Stimulated activated memory B cell treated with anti-CD40 and anti-IgM and Interleukin-4, amounts not matched to agents 10 μg/mL and 1 μg/mL and 100 μg/mL, for 72 hours (primary cell): Measurements from ENCODE around the gene NLGN2.
A peak's percentile ranks its signal among the peaks of the same experiment; 100 is the strongest.

Experiments used
- ATAC-seq: fragments of 150-1000 bp; cut with Tn5 transposase; 2 replicates; pipeline ENCODE4 v1.10.0; 2021
- H3K27ac Mint-ChIP-seq: one replicate; pipeline ENCODE4 v1.8.0; 2022; ENCODE audit warnings: mild to moderate bottlenecking, mixed read lengths
- H3K27me3 Mint-ChIP-seq: one replicate; pipeline ENCODE4 v1.8.0; 2022; ENCODE audit warnings: mixed read lengths
- H3K36me3 Mint-ChIP-seq: one replicate; pipeline ENCODE4 v1.8.0; 2022; ENCODE audit warnings: mixed read lengths
- H3K4me1 Mint-ChIP-seq: one replicate; pipeline ENCODE4 v1.8.0; 2022; ENCODE audit warnings: mixed read lengths
- H3K4me3 Mint-ChIP-seq: one replicate; pipeline ENCODE4 v1.8.0; 2022; ENCODE audit warnings: mild to moderate bottlenecking, moderate library complexity, mixed read lengths
- H3K9me3 Mint-ChIP-seq: one replicate; pipeline ENCODE4 v1.8.0; 2022; ENCODE audit warnings: mixed read lengths

NLGN2 gene

DNA sequence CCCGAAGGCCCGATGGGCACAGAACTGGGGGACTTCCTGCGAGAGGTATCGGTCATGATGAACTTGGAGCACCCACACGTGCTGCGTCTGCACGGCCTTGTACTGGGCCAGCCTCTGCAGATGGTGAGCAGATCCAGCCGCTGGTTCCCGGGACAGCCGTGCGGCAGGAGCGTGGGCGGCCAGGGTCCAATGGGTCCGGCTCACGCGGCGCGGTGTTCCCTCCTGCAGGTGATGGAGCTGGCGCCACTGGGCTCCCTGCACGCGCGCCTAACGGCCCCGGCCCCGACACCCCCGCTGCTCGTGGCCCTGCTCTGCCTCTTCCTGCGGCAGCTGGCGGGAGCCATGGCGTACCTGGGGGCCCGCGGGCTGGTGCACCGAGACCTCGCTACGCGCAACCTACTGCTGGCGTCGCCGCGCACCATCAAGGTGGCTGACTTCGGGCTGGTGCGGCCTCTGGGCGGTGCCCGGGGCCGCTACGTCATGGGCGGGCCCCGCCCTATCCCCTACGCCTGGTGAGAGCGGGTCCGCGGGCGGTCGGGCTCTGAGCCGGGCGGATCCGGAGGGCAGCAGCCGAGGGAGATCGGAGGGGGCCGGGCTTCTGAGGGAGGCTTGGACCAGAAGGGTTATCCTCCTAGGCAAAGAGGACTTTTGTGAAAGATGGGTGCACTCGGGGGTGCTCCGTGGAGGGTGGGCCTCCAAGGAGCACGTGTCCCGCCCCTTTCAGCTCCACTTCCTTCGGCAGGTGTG is 23.7 kb upstream of the NLGN2 start:
- ATAC-seq = peak; percentile 97
- H3K27me3 Mint-ChIP-seq = peaks cover 42% of the 10 kb centered on the region
- peak overlapping the region; percentile 79 for H3K4me3 Mint-ChIP-seq
- H3K4me1 Mint-ChIP-seq = peaks cover 12% of the 10 kb centered on the region
- peaks cover 6% of the 10 kb centered on the region for H3K36me3 Mint-ChIP-seq
- H3K9me3 Mint-ChIP-seq = peaks cover 7% of the 10 kb centered on the region
- H3K27ac Mint-ChIP-seq = peak overlapping the region; percentile 65

DNA sequence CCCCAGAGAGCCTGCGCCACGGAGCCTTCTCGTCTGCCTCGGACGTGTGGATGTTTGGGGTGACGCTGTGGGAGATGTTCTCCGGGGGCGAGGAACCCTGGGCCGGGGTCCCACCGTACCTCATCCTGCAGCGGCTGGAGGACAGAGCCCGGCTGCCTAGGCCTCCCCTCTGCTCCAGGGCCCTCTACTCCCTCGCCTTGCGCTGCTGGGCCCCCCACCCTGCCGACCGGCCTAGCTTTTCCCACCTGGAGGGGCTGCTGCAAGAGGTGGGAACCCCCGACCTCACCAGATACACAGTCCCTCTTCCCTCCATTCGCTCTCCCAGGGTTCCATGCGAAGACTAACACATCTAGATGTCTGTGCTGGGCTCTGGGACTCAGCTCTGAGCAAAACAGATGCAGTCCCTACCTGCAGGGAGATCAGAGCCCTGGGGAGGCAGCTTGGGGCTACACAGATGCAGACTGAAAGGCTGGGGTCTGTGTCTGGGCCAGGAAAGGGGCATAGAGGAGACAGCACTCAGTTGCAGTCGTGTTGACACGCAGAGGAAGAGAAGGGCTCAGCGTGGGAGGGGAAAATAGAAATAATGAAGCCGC is 23.1 kb upstream of the NLGN2 start:
- Mint-ChIP-seq H3K36me3 (peaks cover 3% of the 10 kb centered on the region), H3K27me3 (peaks cover 36% of the 10 kb centered on the region), H3K9me3 (peaks cover under 1% of the 10 kb centered on the region), H3K27ac (peak overlapping the region; percentile 65), H3K4me3 (peak overlapping the region; percentile 79), H3K4me1 (peaks cover 12% of the 10 kb centered on the region)
- ATAC-seq = no peak

DNA sequence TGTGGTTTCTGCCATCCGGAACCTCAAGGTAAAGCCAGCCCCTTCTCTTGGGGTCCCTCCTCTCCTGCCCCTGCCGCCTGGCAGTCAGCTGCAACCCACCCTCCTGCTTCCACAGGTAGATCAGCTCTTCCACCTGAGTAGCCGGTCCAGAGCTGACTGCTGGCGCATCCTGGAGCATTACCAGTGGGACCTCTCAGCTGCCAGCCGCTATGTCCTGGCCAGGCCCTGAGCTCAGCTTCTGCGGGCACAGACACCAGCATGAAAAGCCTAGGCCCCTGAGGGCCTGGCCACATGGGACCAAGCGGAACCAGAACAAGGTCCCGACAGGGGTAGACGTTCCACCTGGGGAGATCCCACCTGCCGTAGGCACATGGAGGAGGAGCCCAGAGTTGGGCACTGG is 18.8 kb upstream of the NLGN2 start:
- H3K27me3 Mint-ChIP-seq = no peaks in the 10 kb centered on the region
- no peak overlapping the region for H3K4me3 Mint-ChIP-seq
- H3K4me1 Mint-ChIP-seq = peaks cover 21% of the 10 kb centered on the region
- no peak for ATAC-seq
- H3K36me3 Mint-ChIP-seq = peaks cover 10% of the 10 kb centered on the region
- no peaks in the 10 kb centered on the region for H3K9me3 Mint-ChIP-seq
- no peak overlapping the region for H3K27ac Mint-ChIP-seq

DNA sequence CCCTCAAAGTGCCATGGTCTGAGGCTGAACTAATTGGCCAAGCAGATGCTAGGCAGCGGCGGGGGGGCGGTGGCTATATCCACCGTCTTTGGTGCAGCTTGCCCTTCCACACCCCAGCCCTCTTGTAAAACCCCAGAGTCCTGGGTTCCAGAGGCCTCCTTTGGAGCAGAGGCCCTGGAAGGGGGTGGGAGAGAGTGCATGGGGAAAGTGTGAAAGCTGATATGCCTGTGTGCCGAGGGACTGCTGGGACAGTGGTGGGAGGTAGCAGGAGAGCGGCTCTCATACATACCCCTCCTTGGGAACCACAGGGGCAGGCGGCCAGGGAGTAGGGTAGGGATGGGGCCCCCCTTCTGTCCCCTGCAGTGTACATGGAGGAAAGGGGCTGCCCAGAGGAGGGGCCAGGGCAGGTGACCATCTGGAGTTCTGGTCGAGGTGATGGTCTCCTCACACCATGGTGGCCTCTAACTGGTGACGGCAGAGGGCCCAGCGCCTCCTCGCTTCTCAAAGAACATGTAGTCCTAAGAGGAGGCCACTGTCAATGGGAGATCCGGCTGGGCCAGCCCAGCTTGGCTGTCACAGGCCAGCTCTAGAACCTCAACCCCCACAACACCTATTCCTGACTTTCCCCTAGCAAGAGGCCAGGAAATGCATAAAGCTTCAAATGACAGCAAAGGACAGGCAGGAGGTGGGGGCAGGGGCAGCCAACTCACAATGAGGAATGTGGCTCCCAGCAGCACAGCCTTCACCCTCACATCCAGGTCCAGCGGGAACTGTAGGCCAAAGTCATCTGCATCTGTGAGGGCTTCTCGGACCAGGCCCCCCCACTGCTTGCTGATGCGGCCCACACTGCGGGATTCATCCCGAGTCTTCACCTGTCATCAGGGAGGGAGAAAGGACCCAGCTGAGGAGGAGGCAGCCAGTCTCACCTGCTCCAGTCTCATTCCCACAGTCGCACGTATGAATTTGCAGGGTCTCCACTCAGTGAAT is 17.4 kb upstream of the NLGN2 start:
- Mint-ChIP-seq H3K27ac (no peak overlapping the region), H3K9me3 (no peaks in the 10 kb centered on the region), H3K4me3 (no peak overlapping the region), H3K4me1 (peaks cover 19% of the 10 kb centered on the region), H3K36me3 (peaks cover 10% of the 10 kb centered on the region), H3K27me3 (no peaks in the 10 kb centered on the region)
- ATAC-seq = no peak

DNA sequence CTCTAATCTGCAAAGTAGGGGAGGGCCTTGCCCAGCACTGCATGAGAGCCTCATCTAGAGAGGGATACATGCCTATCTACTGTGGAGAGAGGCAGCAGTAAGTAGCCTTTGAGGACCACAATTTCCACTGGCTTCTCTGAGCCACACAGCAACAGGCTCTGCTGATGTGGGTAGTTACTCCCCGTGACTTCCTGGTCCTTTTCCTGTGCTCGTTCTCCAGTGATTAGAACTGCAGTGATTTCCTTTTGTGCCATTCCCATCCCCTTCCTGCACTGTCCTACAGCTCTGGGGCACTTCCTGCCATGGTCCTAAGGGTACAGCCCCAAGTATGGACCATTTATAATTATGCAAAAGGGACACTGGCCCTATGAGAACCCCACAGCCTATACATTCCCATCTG is 16.3 kb upstream of the NLGN2 start:
- H3K4me3 Mint-ChIP-seq = no peak overlapping the region
- H3K27me3 Mint-ChIP-seq = no peaks in the 10 kb centered on the region
- no peaks in the 10 kb centered on the region for H3K9me3 Mint-ChIP-seq
- no peak overlapping the region for H3K27ac Mint-ChIP-seq
- ATAC-seq = no peak
- peaks cover 10% of the 10 kb centered on the region for H3K36me3 Mint-ChIP-seq
- H3K4me1 Mint-ChIP-seq = peaks cover 20% of the 10 kb centered on the region

DNA sequence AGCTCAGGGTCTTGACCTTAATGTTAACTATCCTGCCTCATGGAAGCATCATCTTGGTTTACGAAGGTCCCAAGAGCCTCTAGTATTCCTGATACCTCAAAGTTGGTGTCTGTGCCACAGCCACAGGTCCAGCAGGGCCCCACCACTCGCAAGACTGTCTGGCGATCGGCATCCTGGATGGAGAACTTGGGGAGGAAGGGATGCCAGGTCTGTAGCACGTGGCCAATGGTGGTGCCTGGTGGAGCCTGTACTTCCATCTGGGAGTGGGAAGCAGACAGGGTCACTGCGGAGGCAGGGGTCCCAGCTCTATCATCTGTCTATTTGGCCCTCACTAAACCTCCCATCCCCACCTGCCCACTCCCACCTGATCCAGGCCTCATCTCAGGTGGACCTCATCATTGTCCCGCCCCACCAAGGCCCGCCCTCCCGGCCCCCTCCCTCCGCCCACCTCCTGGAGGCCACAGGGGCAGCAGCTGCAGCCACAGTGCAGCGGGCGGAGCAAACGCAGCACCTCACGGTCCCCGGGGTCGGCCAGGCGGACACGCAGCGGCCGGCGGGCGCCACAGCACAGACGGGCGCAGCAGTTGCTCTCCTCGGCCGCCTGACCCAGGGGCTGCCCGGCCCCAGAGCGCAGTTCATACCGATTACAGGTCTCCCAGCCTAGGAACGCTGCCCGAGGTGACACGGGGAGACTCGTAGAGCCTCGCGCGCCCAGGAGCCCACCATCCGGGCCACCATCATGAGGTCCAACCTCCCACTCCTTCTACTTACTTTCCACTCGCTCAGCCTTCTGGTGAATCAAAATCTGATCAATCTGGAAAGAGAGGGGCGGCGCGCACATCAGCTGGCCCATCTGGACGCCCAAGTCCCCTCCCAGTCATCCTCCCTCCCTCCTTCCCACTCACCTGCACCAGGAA is 14.7 kb upstream of the NLGN2 start:
- ATAC-seq = no peak
- Mint-ChIP-seq H3K9me3 (no peaks in the 10 kb centered on the region), H3K4me1 (peaks cover 20% of the 10 kb centered on the region), H3K27ac (peak overlapping the region; percentile 80), H3K36me3 (peaks cover 10% of the 10 kb centered on the region), H3K27me3 (no peaks in the 10 kb centered on the region), H3K4me3 (peak overlapping the region; percentile 98)

DNA sequence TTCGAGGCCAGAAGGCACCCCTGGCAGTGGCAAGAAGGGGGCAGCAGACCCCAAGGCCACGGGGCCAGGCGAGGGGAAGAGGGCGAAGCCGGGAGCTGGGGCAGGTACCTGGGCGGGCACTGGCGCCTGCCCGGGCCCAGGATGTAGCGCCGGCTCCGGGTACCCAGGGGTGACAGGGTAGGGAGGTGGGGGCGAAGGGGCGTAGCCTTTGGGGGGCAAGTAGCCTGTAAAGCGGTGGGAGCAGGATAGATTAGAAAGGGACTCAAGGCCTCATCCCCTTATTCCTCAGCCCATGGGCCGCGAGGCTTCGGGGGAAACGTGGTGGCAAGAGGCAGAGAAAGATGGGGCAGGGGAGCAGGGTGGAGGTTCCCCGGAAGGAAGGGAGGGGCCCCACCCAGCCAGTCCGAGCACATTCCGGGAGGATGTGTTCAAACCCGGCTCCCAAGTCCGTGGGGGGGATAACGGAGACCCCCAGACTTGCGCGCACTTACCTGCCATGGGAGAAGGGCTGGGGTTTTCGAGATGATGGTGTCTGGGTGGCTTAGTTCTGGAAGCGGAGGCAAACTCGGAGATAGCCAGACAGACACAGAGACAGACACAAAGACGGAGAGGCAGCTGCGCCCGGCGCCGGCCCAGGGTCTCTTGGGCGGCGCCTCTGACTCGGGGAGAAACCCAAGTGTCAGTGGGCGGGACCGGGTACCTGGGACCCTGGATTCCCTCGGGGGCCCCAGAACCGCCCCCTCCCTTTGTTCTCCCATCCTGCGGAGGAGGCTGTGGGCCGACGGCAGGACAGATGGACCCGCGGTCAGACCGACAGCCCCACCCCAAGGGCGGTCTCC is 13.8 kb upstream of the NLGN2 start:
- peak; percentile 72 for ATAC-seq
- peaks cover 10% of the 10 kb centered on the region for H3K36me3 Mint-ChIP-seq
- H3K27me3 Mint-ChIP-seq = no peaks in the 10 kb centered on the region
- H3K27ac Mint-ChIP-seq = peak overlapping the region; percentile 80
- peaks cover 20% of the 10 kb centered on the region for H3K4me1 Mint-ChIP-seq
- peak overlapping the region; percentile 98 for H3K4me3 Mint-ChIP-seq
- no peaks in the 10 kb centered on the region for H3K9me3 Mint-ChIP-seq

DNA sequence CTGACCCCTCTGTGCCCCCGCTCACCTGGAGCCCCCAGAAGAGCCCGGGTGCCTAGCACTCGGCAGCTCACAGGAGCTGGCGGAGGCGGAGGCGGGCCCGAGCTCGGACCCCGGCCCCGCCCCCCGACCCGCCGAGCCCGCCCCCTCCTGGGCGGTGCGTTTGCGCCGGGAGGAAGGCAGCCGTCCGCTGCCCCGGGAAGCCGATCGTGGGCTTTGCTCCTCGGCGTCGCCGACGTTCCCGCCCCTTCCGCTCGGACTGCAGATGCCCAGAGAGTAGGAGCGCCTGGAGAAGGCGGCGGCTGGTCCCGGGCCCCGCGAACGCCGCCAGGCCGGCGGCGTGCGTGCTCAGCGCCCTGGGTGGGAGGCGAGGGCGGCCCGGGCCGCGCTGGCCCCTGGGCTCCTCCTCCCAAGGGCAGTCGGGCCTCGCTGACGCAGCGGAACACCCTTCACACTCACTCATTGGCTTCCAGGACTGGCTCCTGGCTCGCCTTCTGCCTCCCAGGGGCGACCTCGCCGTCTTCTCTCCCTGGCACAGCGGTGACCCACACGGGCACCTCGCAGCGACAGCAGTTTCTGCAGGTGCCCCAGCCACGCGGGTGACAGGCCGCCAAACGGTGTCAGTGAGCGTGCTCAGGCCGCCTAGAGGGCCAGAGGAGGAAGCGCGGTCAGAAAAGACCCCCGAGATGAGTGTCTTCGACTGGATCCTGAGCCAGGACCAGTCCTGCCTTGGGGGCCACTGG is 13.0 kb upstream of the NLGN2 start, which contains the start of gene PLSCR3:
TSS of gene PLSCR3 (minus strand) at position 74 of the 740 bp plus-strand sequence. CDS start 415 bp downstream, outside the sequence.
- peaks cover 20% of the 10 kb centered on the region for H3K4me1 Mint-ChIP-seq
- H3K4me3 Mint-ChIP-seq = peak within 1 kb of the TSS; percentile 98
- H3K36me3 Mint-ChIP-seq = peaks cover 7% of the 10 kb centered on the region
- ATAC-seq = peak; percentile 95
- H3K9me3 Mint-ChIP-seq = no peaks in the 10 kb centered on the region
- H3K27ac Mint-ChIP-seq = peak within 1 kb of the TSS; percentile 80
- no peaks in the 10 kb centered on the region for H3K27me3 Mint-ChIP-seq

DNA sequence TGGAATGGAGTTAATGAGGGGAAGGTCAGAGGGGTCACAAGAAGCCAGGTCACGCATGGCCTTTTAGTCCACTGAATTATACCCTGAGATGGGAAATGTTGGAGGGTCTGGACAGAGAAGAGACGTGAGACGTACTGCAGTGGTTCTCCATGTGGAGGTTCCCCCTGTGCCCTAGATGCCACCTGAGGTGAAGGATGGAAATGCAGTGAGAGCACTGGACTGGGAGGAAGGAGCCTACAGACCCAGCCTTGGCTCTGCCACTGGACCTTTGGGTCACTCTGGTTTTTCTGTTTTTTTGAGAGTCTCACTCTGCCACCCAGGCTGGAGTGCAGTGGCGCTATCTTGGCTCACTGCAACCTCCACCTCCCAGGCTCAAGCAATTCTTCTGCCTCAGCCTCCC is 11.5 kb upstream of the NLGN2 start:
- no peak overlapping the region for H3K4me3 Mint-ChIP-seq
- ATAC-seq = no peak
- no peak overlapping the region for H3K27ac Mint-ChIP-seq
- no peaks in the 10 kb centered on the region for H3K9me3 Mint-ChIP-seq
- H3K36me3 Mint-ChIP-seq = no peaks in the 10 kb centered on the region
- no peaks in the 10 kb centered on the region for H3K27me3 Mint-ChIP-seq
- H3K4me1 Mint-ChIP-seq = peaks cover 15% of the 10 kb centered on the region

DNA sequence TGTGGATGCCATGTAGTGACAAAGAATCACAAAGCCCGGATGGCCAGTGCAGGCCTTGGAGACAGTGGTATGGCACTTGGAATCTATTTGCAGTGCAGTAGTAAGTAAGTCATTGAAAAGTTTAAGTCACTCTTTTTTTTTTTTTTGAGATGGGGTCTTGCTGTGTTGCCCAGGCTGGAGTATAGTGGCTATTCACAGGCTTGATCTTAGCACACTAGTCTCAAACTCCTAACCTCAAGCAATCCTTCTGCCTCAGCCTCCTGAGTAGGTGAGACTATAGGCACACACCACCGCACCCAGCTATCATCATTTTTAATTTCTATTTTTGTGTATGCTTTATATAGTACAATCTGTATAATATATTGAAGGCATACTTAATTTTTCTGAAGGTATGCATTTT is 9.0 kb upstream of the NLGN2 start:
- Mint-ChIP-seq H3K36me3 (no peaks in the 10 kb centered on the region), H3K27me3 (no peaks in the 10 kb centered on the region), H3K4me3 (no peak overlapping the region), H3K4me1 (peaks cover 13% of the 10 kb centered on the region), H3K27ac (no peak overlapping the region), H3K9me3 (no peaks in the 10 kb centered on the region)
- ATAC-seq = no peak

DNA sequence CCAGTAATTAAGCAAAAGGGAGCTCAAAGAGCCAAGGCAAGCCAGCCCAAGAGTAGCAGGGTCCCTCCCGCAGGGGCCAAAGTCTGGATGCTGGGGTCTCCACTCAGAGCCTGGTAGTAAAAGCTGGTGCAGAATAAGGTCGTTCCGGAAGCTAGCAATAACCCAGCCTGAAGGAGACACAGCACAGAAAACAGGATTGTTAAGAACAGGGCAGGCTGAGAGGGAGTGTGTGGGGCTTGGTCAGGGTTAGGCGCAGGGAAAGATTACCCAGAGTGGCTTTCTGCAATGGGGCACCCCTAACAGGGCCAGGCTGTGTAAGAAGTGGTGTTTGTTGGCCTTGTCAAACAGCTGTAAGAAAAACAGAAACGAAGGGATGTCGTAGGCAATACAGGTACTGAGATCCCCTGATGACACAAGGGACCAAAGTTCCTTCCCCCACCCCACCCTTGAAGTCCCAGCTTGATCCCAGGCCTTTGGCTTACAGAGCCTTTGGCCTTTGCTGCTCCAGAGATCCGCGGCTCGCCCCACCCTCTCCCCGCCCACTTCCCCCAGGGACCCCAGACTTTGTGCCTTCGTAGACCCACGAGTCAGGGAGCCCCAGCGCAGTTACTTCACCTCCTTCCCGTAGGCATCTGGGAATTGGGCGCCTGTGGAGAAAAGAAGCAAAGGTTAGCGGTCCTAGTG is 4.5 kb upstream of the NLGN2 start:
- Mint-ChIP-seq H3K27me3 (peaks cover 18% of the 10 kb centered on the region), H3K4me3 (peak overlapping the region; percentile 98), H3K27ac (peak overlapping the region; percentile 89), H3K9me3 (no peaks in the 10 kb centered on the region), H3K36me3 (no peaks in the 10 kb centered on the region), H3K4me1 (peaks cover 13% of the 10 kb centered on the region)
- no peak for ATAC-seq

DNA sequence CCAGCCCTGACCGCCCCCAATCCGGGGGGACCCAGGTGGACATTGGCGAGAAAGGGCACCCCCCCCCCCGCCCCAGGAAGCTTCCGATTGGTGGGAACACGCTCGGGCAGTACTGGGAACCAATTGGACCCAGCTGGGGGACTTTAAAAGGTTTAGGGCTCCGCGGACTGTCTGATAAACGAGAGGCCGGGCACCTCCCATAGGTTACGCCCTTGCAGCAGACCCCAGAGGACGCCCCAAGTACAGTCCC is 4.0 kb upstream of the NLGN2 start:
- peak; percentile 55 for ATAC-seq

More for the DNA sequence above, 4.0 kb upstream of the NLGN2 start:
- peaks cover 13% of the 10 kb centered on the region for H3K4me1 Mint-ChIP-seq
- H3K27ac Mint-ChIP-seq = peak overlapping the region; percentile 89
- peak overlapping the region; percentile 98 for H3K4me3 Mint-ChIP-seq
- no peaks in the 10 kb centered on the region for H3K9me3 Mint-ChIP-seq
- H3K36me3 Mint-ChIP-seq = no peaks in the 10 kb centered on the region
- H3K27me3 Mint-ChIP-seq = peaks cover 18% of the 10 kb centered on the region
